IPS-11a (cell line): Measurements from ENCODE around the gene HPCAL4.
A peak's percentile ranks its signal among the peaks of the same experiment; 100 is the strongest.

Experiments
- H3K4me3 ChIP-seq: one replicate; pipeline ENCODE4 v1.5.1; 2013; ENCODE audit warnings: low read depth, low read length, control low read depth

Gene HPCAL4

GRCh38 chr1:39691383-39692151, at the start of gene HPCAL4:
TSS of gene HPCAL4 (minus strand) at chr1:39691433. CDS start at chr1:39684603, 6,830 bp downstream.
- H3K4me3 ChIP-seq: no peak within 1 kb of the TSS

DNA sequence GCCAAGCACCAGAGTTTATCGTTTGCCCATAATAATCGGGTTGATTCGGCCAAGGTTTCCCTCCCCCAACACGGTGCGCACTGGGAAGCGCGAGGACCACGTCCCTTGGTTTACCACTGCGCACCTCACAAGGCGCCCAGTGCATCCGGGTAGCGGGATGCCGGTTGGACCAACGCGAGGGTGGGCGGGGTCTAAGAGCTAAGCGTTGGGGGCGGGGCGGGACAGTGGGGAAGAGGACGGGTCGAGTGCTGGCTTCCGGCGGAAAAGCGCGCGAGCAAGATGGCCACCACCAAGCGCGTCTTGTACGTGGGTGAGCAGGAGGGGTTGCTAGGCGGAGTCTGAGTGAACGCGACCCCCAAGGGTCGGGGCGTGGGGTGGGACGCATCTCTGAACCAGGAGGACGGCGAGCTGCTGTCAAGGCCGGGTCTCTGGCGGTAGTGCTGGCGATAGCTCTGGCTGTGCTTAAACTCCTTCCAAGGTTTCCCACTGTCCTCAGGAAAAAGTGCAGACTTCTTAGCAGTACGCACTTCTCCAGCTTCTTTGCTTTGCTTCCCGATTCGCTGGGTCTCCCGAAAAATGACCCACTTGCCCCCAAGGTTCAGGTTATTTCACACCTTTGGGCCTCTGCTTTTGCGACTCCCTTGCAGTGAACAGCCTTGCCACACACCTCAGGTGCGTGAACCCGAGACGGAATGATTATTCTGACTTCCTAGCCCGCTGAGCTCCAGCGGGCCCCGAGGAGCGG, 47.6 kb upstream of the HPCAL4 start, which contains the start of gene PPIE:
Gene PPIE, plus strand, starts transcription at position 261 of the 745 bp plus-strand sequence. Its CDS starts 19 bp downstream, at position 280.
- peak within 1 kb of the TSS; percentile 90 for H3K4me3 ChIP-seq

GRCh38 chr1:39737546-39738169, 46.4 kb upstream of the HPCAL4 start:
- H3K4me3 ChIP-seq: no peak overlapping the region

GRCh38 chr1:39735731-39736130, 44.5 kb upstream of the HPCAL4 start:
- no peak overlapping the region for H3K4me3 ChIP-seq

GRCh38 chr1:39733161-39733560, 41.9 kb upstream of the HPCAL4 start:
- no peak overlapping the region for H3K4me3 ChIP-seq

DNA sequence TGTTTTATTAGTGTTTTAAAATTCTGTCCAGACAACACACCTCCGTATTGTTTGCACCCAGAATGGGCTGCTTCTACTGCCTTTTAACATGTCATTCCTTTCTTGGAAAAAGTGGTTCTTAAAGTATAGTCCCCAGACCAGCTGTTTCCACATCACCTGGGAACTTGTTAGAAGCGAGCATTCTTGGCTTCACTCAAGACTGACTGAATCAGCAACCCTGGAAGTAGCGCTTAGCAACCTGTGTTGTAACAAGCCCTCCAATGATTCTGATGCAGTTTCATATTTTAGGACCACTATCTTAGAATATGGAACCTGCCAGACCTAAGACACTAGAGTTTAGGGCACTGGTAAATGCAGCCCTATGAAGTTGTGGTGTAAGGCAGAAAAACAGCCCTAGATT, 41.5 kb upstream of the HPCAL4 start:
- H3K4me3 ChIP-seq: no peak overlapping the region

- no peak overlapping the region for H3K4me3 ChIP-seq
These were observed 38.6 kb upstream of the HPCAL4 start for GRCh38 chr1:39729842-39730241.

GRCh38 chr1:39729030-39729429, 37.8 kb upstream of the HPCAL4 start:
- H3K4me3 ChIP-seq: no peak overlapping the region

GRCh38 chr1:39727932-39728317, 36.7 kb upstream of the HPCAL4 start:
- no peak overlapping the region for H3K4me3 ChIP-seq

- no peak overlapping the region for H3K4me3 ChIP-seq
These were observed 36.1 kb upstream of the HPCAL4 start for GRCh38 chr1:39727221-39727931.

GRCh38 chr1:39726600-39726999, 35.4 kb upstream of the HPCAL4 start:
- H3K4me3 ChIP-seq: no peak overlapping the region

- H3K4me3 ChIP-seq: no peak overlapping the region
These were observed 31.3 kb upstream of the HPCAL4 start for GRCh38 chr1:39722495-39722894.

GRCh38 chr1:39721664-39722063, 30.4 kb upstream of the HPCAL4 start:
- no peak overlapping the region for H3K4me3 ChIP-seq

GRCh38 chr1:39720094-39720999, 29.1 kb upstream of the HPCAL4 start:
- no peak overlapping the region for H3K4me3 ChIP-seq

DNA sequence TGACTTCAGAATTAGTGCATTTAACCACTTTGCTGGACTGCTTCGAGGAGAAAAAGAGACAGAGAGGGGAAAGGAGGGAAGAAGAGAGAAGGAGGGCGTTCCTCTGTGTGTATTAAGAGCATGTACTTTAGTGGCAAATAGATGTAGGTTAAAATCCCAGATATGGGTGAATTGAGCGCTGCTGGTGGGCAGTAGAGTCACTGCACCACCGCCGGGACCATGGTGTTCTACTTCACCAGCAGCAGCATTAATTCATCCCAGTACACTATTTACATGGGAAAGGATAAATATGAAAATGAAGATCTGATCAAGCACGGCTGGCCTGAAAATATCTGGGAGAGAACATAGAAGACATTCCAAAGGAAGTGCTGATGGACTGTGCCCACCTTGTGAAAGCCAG, 26.6 kb upstream of the HPCAL4 start:
- no peak overlapping the region for H3K4me3 ChIP-seq

- H3K4me3 ChIP-seq: no peak overlapping the region
These were observed 22.3 kb upstream of the HPCAL4 start for GRCh38 chr1:39713557-39713956.

DNA sequence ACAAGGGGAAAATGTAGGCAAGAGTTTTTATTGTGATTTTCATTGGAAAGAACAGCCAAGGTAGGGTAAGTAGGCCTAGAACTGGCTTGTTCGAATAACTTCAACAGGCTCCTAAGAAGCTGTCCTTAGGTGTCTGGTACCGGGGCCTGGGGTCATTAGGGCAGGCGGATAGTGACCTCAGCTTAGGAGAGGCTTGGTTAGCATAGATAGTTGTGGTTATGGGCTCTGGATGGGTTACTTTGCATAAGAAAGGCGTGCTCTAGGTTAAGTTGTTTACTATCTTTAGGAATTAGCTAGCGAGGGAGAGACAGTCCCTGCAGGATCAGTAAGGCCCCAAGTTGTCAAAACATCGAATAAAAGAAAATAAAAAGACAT, 20.7 kb upstream of the HPCAL4 start:
- no peak overlapping the region for H3K4me3 ChIP-seq

DNA sequence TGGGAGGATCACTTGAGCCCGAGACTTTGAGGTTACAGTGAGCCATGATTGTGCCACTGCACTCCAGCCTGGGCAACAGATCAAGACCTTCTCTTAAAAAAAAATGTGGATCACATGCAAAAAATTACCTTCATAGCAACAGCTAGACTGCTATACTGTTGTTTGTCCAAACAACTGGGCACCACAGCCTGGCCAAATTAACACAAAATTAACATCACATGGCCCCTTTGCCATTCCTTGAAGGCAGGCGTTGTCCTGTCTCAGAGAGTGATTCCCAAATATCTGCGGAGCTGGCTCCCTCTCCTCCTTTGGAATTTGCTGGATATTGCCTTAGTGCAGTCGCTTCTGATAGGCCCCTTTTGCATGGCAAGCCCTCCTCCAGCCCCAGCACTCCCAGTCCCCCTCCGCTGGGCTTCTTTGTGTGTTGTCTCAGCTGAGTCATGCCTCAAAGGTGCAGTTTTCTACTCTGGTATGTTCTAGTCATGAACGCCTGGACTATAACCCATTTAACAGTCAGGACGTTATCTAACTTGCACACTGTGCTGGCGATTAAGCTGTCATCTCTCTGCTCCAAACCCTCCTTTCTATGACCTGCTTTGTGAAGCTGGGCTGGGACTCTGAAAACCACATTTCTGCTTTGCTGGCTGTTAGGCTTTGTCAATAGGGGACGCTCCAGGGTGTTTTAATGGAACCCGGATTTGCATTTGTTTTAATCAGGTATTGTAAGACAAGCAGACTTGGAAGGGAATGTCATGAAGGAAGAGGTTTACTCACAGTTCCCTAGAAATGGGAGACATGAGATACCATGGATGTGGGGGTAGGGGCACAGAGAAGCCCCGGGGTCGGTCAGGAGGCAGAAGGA, 20.1 kb upstream of the HPCAL4 start:
- no peak overlapping the region for H3K4me3 ChIP-seq

DNA sequence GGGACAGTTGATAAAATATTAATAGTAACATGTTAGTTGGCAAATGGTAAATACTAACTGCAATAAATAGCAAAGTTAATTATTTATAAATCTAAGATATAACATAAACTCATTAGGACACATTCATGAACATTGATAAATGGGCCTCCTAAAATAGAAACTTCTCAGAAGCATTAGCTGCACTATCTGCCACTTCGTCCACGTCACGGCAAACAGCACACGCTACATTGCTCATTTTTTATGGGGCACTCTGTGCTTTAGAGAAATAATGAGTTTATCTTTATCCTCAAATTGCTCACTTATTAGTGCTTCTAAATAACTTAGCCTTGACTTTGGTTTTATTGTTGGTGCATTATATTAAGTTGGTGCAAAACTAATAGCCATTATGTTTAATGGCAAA, 16.3 kb upstream of the HPCAL4 start:
- no peak overlapping the region for H3K4me3 ChIP-seq
